ENCODE measurements around the gene RTN1.

Gene RTN1

DNA sequence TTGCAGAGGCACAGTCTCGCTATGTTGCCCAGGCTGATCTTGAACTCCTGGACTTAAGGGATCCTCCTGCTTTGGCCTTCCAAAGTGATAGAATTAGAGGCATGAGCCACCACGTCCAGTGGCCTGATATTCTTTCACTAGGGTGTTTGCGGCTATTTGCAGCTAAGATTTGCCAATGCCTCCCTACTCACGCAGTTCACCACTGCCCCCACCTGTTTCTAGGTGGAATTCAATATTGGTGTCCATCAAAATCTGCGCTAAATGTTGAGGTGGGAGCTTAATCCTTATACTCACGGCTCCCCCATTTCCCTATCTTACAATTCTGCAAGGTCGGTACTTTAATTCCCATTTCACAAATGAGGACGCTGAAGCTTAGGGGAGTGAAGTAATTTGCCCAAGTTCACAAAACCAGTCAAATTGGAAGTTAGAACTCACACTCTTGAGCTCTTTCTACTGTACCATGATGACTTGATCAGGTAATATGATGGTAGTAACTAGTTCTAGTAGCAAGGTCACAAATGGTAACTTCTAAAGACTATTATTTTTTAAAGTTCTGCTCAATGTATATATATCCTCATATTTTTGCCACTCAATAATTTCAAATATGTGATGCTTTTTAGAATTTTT lies 27.3 kb upstream of the RTN1 start:
- H3K27ac ChIP-seq (ENCODE audit: low read depth in 2 of 2, low read length in 2 of 2), result no peak overlapping the region
- H3K4me3 ChIP-seq (ENCODE audit: low read length in 2 of 2), result no peak overlapping the region
- no peak overlapping the region for H3K9ac ChIP-seq (ENCODE audit: low read depth in 1 of 2, low read length in 2 of 2)
- no peaks in the 10 kb centered on the region for H3K36me3 ChIP-seq (ENCODE audit: control insufficient read depth in 2 of 2, insufficient read depth in 2 of 2, low read length in 2 of 2)
- no peaks in the 10 kb centered on the region for H3K9me3 ChIP-seq (ENCODE audit: control insufficient read depth in 2 of 2, low read length in 2 of 2)
- no peaks in the 10 kb centered on the region for H3K4me1 ChIP-seq (ENCODE audit: control insufficient read depth in 2 of 2, insufficient read depth in 2 of 2, low read length in 2 of 2)
- H3K27me3 ChIP-seq (ENCODE audit: control insufficient read depth in 2 of 2, insufficient read depth in 2 of 2, low read length in 2 of 2), result no peaks in the 10 kb centered on the region

DNA sequence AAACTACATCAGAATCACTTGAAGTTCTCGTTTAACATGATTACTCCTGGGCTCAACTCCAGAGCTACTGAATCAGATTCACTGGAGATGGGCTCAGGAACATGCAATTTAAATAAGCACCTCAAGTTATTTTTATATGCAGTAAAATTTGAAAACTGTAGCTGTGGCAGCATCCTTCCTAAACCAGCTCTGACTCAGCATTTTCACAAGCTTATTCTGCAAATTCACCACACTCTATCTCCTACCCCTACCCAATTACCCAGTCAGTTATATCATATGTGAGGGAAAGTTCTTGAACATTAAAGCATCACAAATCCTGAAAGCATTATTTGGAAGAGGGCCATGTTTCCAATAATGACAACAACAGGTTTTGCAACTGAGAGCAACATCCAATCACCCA lies 25.1 kb upstream of the RTN1 start:
- H3K4me3 ChIP-seq (ENCODE audit: low read length in 2 of 2), result no peak overlapping the region
- H3K9ac ChIP-seq (ENCODE audit: low read depth in 1 of 2, low read length in 2 of 2), result no peak overlapping the region

DNA sequence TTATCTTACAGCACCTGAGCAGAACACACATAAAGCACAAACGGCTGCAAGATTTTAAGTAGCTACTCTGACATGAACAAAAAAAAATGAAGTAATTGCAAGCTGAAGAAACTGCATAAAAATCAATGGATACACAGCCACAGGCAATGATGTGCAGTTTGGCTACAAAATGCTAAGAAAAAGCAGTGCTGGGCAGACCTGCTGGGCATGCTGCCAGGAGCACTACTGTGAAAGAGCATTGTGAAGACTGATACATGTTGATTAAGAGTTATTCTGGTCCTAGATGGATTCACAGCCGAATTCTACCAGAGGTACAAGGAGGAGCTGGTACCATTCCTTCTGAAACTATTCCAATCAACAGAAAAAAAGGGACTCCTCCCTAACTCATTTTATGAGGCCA lies 20.1 kb upstream of the RTN1 start:
- H3K36me3 ChIP-seq (ENCODE audit: control insufficient read depth in 2 of 2, insufficient read depth in 2 of 2, low read length in 2 of 2), result no peaks in the 10 kb centered on the region
- no peaks in the 10 kb centered on the region for H3K9me3 ChIP-seq (ENCODE audit: control insufficient read depth in 2 of 2, low read length in 2 of 2)
- H3K27me3 ChIP-seq (ENCODE audit: control insufficient read depth in 2 of 2, insufficient read depth in 2 of 2, low read length in 2 of 2), result no peaks in the 10 kb centered on the region
- H3K4me1 ChIP-seq (ENCODE audit: control insufficient read depth in 2 of 2, insufficient read depth in 2 of 2, low read length in 2 of 2), result no peaks in the 10 kb centered on the region
- H3K9ac ChIP-seq (ENCODE audit: low read depth in 1 of 2, low read length in 2 of 2), result no peak overlapping the region
- H3K27ac ChIP-seq (ENCODE audit: low read depth in 2 of 2, low read length in 2 of 2), result no peak overlapping the region
- no peak overlapping the region for H3K4me3 ChIP-seq (ENCODE audit: low read length in 2 of 2)

More for the DNA sequence above, 25.1 kb upstream of the RTN1 start:
- H3K9me3 ChIP-seq (ENCODE audit: control insufficient read depth in 2 of 2, low read length in 2 of 2), result no peaks in the 10 kb centered on the region
- no peaks in the 10 kb centered on the region for H3K27me3 ChIP-seq (ENCODE audit: control insufficient read depth in 2 of 2, insufficient read depth in 2 of 2, low read length in 2 of 2)
- H3K4me1 ChIP-seq (ENCODE audit: control insufficient read depth in 2 of 2, insufficient read depth in 2 of 2, low read length in 2 of 2), result no peaks in the 10 kb centered on the region
- no peak overlapping the region for H3K27ac ChIP-seq (ENCODE audit: low read depth in 2 of 2, low read length in 2 of 2)
- no peaks in the 10 kb centered on the region for H3K36me3 ChIP-seq (ENCODE audit: control insufficient read depth in 2 of 2, insufficient read depth in 2 of 2, low read length in 2 of 2)

DNA sequence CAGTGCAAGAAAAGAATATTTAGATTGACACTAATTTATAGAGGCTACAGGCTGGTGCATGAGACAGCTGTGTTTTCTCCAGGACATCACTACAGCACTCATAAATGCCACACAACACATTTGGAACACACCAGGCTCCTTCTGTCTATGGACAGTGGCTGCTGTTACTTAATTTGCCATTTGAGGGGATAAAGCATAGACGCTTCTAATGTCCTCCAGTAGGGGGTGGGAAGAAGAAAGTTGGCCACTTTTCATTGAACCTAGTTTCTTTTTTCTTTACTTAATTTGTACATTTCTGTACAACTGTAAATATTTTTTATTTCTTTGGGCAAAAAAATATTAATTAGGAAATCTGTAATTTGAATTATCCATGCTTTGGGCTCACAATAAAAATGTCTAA lies 12.4 kb upstream of the RTN1 start:
- no peaks in the 10 kb centered on the region for H3K27me3 ChIP-seq (ENCODE audit: control insufficient read depth in 2 of 2, insufficient read depth in 2 of 2, low read length in 2 of 2)
- H3K9ac ChIP-seq (ENCODE audit: low read depth in 1 of 2, low read length in 2 of 2), result no peak overlapping the region
- H3K4me1 ChIP-seq (ENCODE audit: control insufficient read depth in 2 of 2, insufficient read depth in 2 of 2, low read length in 2 of 2), result no peaks in the 10 kb centered on the region
- no peak overlapping the region for H3K4me3 ChIP-seq (ENCODE audit: low read length in 2 of 2)
- H3K36me3 ChIP-seq (ENCODE audit: control insufficient read depth in 2 of 2, insufficient read depth in 2 of 2, low read length in 2 of 2), result no peaks in the 10 kb centered on the region
- no peak overlapping the region for H3K27ac ChIP-seq (ENCODE audit: low read depth in 2 of 2, low read length in 2 of 2)
- H3K9me3 ChIP-seq (ENCODE audit: control insufficient read depth in 2 of 2, low read length in 2 of 2), result no peaks in the 10 kb centered on the region

DNA sequence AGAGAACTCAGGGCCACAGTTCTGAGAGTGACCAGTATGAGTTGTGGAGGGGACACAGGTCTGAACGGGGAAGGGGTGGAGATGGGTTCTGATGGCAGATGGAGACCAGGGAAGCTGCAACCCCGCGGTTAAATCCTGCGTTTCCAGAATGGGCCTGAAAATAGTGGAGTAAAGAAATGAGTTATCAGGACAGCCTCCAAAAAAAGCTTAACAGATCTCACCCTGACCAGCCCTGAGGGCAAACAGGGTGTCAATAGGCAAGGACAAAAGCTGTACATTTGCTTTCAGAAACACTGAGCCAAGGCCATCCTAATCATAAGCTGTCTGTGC lies 555 bp upstream of the RTN1 start:
- H3K4me1 ChIP-seq (ENCODE audit: control insufficient read depth in 2 of 2, insufficient read depth in 2 of 2, low read length in 2 of 2), result peaks cover 0 to 2% of the 10 kb centered on the region in 2 donors
- H3K27me3 ChIP-seq (ENCODE audit: control insufficient read depth in 2 of 2, insufficient read depth in 2 of 2, low read length in 2 of 2), result peaks cover 24 to 25% of the 10 kb centered on the region in 2 donors
- no peak overlapping the region for H3K27ac ChIP-seq (ENCODE audit: low read depth in 2 of 2, low read length in 2 of 2)
- no peaks in the 10 kb centered on the region for H3K36me3 ChIP-seq (ENCODE audit: control insufficient read depth in 2 of 2, insufficient read depth in 2 of 2, low read length in 2 of 2)
- peak overlapping the region; percentile 56 to 58 for H3K4me3 ChIP-seq (ENCODE audit: low read length in 2 of 2)
- no peaks in the 10 kb centered on the region for H3K9me3 ChIP-seq (ENCODE audit: control insufficient read depth in 2 of 2, low read length in 2 of 2)
- H3K9ac ChIP-seq (ENCODE audit: low read depth in 1 of 2, low read length in 2 of 2), result peak overlapping the region in 1 of 2 donors; percentile 31

DNA sequence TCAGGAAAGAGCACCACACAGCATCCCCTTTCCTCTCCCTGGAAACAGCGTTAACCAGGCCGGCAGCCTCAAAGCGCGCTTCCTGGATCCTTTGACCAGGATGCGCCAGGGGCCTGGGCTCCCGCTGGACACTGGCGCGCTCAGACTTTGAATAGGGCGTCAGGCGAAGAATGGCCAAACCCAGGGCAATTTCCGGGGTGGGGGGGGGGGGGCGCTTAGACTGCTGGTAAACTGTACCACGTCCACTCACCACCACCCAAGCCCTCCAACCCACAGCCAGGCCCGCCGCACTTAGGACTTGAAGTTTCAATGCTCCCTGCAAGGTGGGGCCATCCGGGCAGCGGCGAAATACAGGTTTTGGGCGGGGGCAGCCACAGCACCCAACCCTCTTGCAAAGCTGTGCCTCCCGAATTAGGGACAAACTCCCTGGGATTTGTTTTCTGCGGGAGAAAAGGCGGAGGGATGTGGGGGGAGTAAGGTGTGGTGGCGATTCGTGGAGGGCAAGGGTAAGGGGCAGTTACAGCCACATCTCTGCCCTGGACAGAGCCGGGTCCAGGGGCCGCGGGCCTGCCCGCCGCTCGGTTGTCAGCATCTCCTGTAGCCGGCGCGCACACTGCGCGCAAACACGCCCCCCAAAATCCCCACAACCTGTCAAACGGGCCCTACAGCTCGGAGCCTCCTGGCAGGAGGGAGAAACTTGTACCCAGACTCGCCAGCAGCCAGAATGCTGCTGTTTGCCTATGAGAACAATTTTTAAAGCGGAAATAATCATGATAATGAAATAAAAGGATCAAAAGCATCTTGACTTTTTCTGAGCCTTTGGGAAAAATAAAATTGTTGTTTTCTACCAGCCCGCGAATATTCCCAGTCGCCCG lies 958 bp downstream of the RTN1 start:
- no peak overlapping the region for H3K27ac ChIP-seq (ENCODE audit: low read depth in 2 of 2, low read length in 2 of 2)
- no peak overlapping the region for H3K9ac ChIP-seq (ENCODE audit: low read depth in 1 of 2, low read length in 2 of 2)
- peaks cover 0 to 2% of the 10 kb centered on the region in 2 donors for H3K4me1 ChIP-seq (ENCODE audit: control insufficient read depth in 2 of 2, insufficient read depth in 2 of 2, low read length in 2 of 2)
- H3K27me3 ChIP-seq (ENCODE audit: control insufficient read depth in 2 of 2, insufficient read depth in 2 of 2, low read length in 2 of 2), result peaks cover 24 to 29% of the 10 kb centered on the region in 2 donors
- no peaks in the 10 kb centered on the region for H3K36me3 ChIP-seq (ENCODE audit: control insufficient read depth in 2 of 2, insufficient read depth in 2 of 2, low read length in 2 of 2)
- H3K4me3 ChIP-seq (ENCODE audit: low read length in 2 of 2), result peak overlapping the region; percentile 41 to 58
- H3K9me3 ChIP-seq (ENCODE audit: control insufficient read depth in 2 of 2, low read length in 2 of 2), result no peaks in the 10 kb centered on the region

DNA sequence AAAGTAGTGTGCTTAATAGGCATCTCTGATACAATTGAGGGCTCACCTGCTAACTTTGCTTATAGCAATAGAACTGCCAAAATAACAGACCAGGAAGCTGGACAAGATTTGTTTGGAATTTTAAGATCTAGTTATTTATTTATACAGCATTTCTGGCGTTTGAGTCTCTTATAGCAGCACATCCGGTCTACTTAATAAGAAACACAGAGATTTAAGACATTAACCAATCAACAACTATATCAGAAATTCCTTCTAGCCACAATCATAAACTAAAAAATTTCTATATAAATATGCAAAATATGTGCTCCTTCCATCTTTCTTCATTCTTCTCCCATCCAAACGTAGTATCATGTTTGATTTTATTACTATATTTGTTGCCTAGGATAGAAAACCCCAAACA lies 2.6 kb downstream of the RTN1 start:
- no peaks in the 10 kb centered on the region for H3K9me3 ChIP-seq (ENCODE audit: control insufficient read depth in 2 of 2, low read length in 2 of 2)
- peaks cover 0 to 2% of the 10 kb centered on the region in 2 donors for H3K4me1 ChIP-seq (ENCODE audit: control insufficient read depth in 2 of 2, insufficient read depth in 2 of 2, low read length in 2 of 2)
- no peak overlapping the region for H3K4me3 ChIP-seq (ENCODE audit: low read length in 2 of 2)
- no peak overlapping the region for H3K9ac ChIP-seq (ENCODE audit: low read depth in 1 of 2, low read length in 2 of 2)
- peaks cover 23 to 29% of the 10 kb centered on the region in 2 donors for H3K27me3 ChIP-seq (ENCODE audit: control insufficient read depth in 2 of 2, insufficient read depth in 2 of 2, low read length in 2 of 2)
- H3K27ac ChIP-seq (ENCODE audit: low read depth in 2 of 2, low read length in 2 of 2), result no peak overlapping the region
- no peaks in the 10 kb centered on the region for H3K36me3 ChIP-seq (ENCODE audit: control insufficient read depth in 2 of 2, insufficient read depth in 2 of 2, low read length in 2 of 2)

DNA sequence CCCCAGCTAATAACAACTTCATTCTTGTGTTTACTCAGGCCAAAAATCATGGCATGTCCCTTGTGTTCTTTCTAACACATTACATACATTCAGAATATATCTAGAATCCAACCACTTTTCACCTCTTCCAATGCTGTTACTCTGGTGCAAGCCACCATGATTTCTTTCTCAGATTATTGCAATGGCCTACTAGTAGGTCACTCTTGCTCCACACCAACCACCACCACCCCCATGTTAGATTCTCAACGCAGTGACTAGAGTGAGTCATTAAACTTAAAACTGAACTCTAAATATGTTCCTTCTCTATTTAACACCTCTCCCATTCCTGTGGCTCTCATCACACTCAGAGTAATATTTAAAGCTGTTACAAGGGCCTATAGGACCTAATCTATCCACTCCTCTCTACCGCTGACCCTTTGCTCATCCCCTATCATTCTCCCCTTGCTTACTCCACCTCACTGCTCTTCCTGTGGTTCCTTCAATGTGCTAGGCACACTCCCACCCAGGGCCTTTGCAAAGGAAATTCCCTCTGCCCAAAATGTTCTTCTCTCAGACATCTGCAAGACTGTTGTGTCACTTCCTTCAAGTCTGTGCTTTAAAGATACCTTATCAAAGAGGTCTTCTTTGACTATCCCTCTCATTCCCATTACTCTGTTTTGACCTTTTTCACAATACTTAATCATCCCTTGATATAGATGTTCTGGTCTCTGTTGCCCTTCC lies 6.6 kb downstream of the RTN1 start:
- no peak overlapping the region for H3K27ac ChIP-seq (ENCODE audit: low read depth in 2 of 2, low read length in 2 of 2)
- no peak overlapping the region for H3K4me3 ChIP-seq (ENCODE audit: low read length in 2 of 2)
- H3K9ac ChIP-seq (ENCODE audit: low read depth in 1 of 2, low read length in 2 of 2), result no peak overlapping the region
- no peaks in the 10 kb centered on the region for H3K36me3 ChIP-seq (ENCODE audit: control insufficient read depth in 2 of 2, insufficient read depth in 2 of 2, low read length in 2 of 2)
- no peaks in the 10 kb centered on the region for H3K4me1 ChIP-seq (ENCODE audit: control insufficient read depth in 2 of 2, insufficient read depth in 2 of 2, low read length in 2 of 2)
- no peaks in the 10 kb centered on the region for H3K9me3 ChIP-seq (ENCODE audit: control insufficient read depth in 2 of 2, low read length in 2 of 2)
- peaks cover 6 to 8% of the 10 kb centered on the region in 2 donors for H3K27me3 ChIP-seq (ENCODE audit: control insufficient read depth in 2 of 2, insufficient read depth in 2 of 2, low read length in 2 of 2)

DNA sequence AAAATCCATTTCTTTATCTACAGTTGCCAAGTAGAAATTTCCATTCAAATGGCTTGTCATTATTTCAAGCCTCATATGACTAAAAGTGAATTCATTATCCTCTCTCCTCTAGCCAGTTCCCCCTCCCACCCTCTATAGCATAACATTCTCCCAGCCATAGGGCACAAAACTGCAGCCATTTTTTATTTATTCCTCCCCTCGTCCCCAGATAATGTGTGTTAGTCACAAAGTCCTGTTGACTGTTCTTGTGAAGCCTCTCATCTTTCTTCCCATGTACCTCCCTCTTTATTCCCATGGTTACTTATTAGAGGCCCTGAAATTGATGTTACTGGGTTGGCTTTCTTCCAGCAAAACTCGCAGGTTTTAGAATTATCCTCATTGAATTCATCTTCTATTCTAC lies 13.2 kb downstream of the RTN1 start:
- Histone ChIP-seq H3K27me3 (ENCODE audit: control insufficient read depth in 2 of 2, insufficient read depth in 2 of 2, low read length in 2 of 2) (no peaks in the 10 kb centered on the region), H3K4me1 (ENCODE audit: control insufficient read depth in 2 of 2, insufficient read depth in 2 of 2, low read length in 2 of 2) (no peaks in the 10 kb centered on the region), H3K4me3 (ENCODE audit: low read length in 2 of 2) (no peak overlapping the region), H3K9me3 (ENCODE audit: control insufficient read depth in 2 of 2, low read length in 2 of 2) (no peaks in the 10 kb centered on the region), H3K9ac (ENCODE audit: low read depth in 1 of 2, low read length in 2 of 2) (no peak overlapping the region), H3K27ac (ENCODE audit: low read depth in 2 of 2, low read length in 2 of 2) (no peak overlapping the region), H3K36me3 (ENCODE audit: control insufficient read depth in 2 of 2, insufficient read depth in 2 of 2, low read length in 2 of 2) (no peaks in the 10 kb centered on the region)

DNA sequence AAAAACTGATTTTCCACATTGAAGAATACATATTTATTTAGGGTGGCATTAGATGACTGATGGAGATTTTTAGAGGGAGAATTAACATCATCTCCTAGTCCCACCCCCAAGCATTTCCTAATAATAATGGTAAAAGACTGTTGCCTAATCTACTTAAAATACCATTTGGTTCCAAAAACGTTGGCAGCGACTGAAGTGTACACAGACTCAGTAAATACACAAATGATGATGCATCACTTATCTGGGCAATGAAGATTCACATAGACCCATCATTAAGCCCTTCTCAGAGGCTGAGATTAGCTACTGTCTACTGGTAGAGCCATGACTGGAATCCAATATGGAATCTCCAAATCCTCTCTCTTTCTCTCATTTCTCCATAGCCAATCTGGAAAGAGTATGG lies 18.2 kb downstream of the RTN1 start:
- Histone ChIP-seq H3K4me3 (ENCODE audit: low read length in 2 of 2) (no peak overlapping the region), H3K36me3 (ENCODE audit: control insufficient read depth in 2 of 2, insufficient read depth in 2 of 2, low read length in 2 of 2) (no peaks in the 10 kb centered on the region), H3K9ac (ENCODE audit: low read depth in 1 of 2, low read length in 2 of 2) (no peak overlapping the region), H3K27ac (ENCODE audit: low read depth in 2 of 2, low read length in 2 of 2) (no peak overlapping the region), H3K4me1 (ENCODE audit: control insufficient read depth in 2 of 2, insufficient read depth in 2 of 2, low read length in 2 of 2) (no peaks in the 10 kb centered on the region), H3K9me3 (ENCODE audit: control insufficient read depth in 2 of 2, low read length in 2 of 2) (no peaks in the 10 kb centered on the region), H3K27me3 (ENCODE audit: control insufficient read depth in 2 of 2, insufficient read depth in 2 of 2, low read length in 2 of 2) (no peaks in the 10 kb centered on the region)
